Activated CD4-positive, CD25-positive, alpha-beta regulatory T cell (primary cell): ENCODE results near the gene ATP6V1B1.
A peak's percentile ranks its signal among the peaks of the same experiment; 100 is the strongest.
"Not testable (repeated sequence)": the region's sequence is repeated elsewhere in the genome, so short reads cannot be mapped to it uniquely, and the experiment has no call there.

ENCODE experiments used
- DNase-seq, 4 experiments: peaks; one replicate each; lab custom pipeline; 2025; lab: John Stamatoyannopoulos, UW

Gene ATP6V1B1

DNA sequence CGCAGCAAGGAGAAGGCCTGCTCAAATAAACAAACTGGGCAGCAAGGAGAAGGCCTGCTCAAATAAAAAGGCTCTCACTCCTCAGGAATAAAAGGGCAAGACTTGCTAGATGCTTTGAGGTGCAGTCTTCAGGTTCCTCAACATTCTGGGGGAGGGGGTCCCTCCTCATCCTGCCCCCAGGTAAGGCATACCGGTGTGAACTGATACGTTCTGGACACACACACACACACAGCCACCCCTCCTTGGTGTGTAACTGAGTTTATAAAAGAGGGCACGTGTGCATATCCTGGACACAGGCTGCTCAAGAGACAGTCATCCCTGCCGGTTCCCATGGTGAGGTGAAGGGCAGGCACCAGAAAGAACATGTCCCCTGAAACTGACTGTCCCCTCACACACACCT lies 54.5 kb downstream of the ATP6V1B1 start:
- DNase-seq: no peak

DNA sequence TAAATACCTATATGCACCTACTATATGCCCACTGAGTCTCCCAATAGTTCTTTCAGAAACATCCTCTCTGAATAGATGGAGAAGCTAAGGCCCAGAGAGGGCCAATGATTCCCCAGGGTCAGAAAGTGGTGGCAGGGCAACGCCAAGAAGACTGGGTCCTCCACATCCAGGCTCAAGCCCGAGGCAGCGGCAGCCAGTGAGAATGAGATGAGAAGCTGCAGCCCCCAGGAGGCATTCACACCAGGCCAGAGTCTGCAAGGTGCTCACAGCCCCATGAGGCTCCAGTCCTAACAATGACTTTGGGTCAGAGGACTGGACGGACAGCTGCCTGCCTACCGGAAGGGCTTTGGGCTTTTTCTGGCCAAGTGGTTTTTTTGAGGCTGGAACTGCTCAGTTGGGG lies 55.4 kb downstream of the ATP6V1B1 start:
- DNase-seq: no peak

DNA sequence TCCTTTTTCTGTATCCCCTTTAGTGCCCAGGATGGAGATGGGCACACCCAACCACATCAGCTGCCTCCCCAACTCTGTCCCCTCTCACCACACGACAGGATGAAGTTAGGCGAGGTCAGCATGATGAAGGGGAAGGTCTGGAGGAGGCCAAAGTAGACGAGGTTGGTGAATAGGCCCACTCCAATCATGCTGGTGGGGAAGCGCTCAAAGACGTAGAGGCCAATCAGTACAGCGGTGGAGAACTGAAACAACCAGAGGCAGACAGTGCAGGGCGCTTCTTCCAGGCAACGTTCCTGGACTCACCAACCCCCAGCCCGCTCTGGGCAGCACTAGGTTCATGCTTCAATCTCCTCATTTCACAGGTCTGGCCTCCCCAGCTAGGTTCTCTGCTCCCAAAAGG lies 56.0 kb downstream of the ATP6V1B1 start:
- DNase-seq: no peak

DNA sequence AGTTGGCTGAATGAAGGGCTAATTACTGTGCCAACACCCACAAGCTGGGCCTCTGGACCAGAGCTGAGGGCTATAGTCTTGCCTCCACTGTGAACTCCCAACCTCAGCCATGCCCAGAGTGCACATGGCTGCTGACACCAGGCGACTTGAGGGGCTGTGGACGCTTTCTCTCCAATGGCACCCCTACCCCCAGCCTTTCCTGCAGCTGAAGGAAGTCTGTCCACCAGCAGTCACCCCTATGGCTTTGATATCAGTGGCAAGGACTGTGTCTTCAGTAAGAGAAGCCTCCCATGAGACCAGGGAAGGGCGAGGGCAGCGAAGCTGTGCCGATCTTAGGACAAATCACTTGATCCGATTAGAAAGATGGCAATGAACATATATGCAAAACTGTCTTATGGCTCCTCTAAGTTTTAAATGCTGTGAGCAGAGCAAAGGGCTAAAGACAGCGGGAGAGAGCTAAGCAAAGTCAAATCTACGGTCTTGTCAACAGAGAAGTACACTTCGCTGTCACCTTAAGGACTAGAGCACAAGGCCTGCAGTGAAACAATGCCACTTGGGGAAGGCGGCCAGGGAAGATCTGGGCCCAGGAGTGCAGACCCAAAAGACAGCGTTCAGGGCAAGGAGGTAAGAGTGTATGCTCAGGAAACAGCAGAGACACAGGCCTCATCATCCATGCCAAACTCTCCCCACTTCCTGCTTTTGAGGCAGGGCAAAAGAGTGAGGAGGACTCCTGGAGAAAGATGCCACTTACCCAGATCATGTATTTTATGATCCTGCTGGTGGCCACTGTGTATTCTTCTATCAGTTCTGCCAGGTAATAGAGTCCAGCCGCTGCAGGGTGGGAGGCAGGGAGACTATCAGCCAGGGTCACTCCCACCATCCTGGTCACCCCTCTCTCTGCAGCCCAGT lies 57.5 kb downstream of the ATP6V1B1 start:
- no peak for DNase-seq

- no peak for DNase-seq
Observed at GRCh38 chr2:70994009-70994698, 58.5 kb downstream of the ATP6V1B1 start.

DNA sequence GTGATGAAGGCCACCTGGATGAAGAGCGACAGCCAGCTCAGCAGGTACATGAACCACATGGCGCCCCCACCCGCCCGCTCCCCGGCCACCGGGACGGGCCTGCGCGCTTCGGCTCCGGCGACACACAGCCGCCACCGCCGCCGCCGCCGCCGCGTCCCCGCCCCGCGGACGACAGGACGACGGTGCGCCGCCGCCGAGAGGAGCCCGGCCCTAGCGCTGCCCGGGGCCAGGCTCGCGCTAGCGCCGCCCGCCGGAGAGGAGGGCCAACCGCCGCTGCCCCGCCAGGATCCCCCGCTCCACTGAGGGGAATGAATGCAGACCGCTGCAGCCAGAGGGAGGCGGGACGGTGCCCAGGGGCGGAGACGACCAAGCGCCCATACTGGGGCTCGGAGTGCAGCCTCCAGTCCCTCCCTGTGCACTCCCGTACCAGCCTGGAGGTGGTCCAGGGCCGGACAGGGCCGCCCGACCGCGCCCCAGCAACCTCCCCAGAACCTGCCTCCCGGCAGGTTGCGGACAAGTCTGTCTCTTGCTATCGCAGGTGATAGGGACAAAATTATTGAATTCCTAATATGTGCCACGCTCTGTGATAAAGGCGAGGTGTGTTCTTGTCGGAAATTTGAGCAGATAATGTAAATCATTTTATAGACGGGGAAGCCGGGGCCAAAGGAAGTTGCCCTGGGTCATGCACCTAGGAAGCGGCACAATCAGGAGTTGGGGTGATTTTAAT lies 59.2 kb downstream of the ATP6V1B1 start, which contains the start of gene TEX261:
TSS of gene TEX261 (minus strand) at position 175 of the 727 bp plus-strand sequence. CDS start at position 59, 116 bp downstream.
- DNase-seq: peak; percentile 81 to 86 (median 84)

DNA sequence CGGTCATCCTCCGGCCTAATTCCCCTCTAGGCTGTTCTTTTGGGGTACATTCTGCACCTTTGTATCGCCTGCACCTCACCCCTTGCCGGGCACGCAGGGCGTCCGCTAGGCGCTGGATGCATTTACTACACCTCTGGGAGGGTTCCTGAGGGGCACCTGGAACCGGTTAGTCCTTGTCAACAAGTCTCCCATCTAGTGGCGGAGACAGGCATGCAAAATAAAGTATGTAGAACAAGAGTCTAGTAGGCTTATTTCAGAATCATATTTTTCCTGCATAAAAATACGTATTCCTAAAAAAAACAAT lies 59.7 kb downstream of the ATP6V1B1 start:
- no peak for DNase-seq

DNA sequence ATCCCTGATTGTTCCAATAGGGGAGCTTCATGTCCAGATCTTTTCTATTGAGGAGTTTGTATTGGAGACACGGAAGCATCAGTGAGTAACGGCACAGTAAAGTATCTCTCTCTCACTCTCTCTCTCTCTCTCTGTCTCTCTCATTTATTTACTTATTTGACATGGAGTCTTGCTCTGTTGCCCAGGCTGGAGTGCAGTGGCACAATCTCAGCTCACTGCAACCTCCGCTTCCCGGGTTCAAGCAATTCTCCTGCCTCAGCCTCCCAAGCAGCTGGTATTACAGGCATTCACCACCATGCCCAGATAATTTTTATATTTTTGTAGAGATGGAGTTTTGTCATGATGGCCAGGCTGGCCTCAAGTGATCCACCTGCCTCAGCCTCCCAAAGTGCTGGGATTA lies 63.2 kb downstream of the ATP6V1B1 start:
- DNase-seq: not testable (repeated sequence)

- DNase-seq: no peak
Observed at GRCh38 chr2:70999362-70999761, 63.7 kb downstream of the ATP6V1B1 start.

- DNase-seq: not testable (repeated sequence)
Observed at GRCh38 chr2:70999931-71000330, 64.2 kb downstream of the ATP6V1B1 start.

GRCh38 chr2:71000780-71001591 lies 65.3 kb downstream of the ATP6V1B1 start:
- DNase-seq: peak; percentile 51 to 74 (median 66)

DNA sequence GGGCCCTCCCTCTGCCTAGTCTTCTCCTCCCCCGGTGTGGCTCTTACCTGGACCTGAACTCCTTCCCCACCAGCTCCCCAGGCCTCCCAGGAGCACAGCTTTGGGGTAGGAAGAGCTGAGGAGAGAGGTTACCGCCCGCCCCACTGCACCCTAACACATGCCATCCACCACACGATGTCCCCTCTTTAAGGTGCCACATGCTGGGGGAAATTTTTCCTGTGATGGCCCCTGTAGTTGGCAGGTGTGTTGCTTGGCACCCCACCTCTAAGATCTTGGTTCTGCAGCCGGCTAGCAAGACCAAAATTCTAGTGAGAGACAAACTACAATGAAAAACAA lies 65.9 kb downstream of the ATP6V1B1 start:
- DNase-seq: no peak

GRCh38 chr2:71001981-71002570 lies 66.4 kb downstream of the ATP6V1B1 start:
- DNase-seq: no peak

- DNase-seq: no peak
Observed at GRCh38 chr2:71003396-71003795, 67.7 kb downstream of the ATP6V1B1 start.

- no peak for DNase-seq
Observed at GRCh38 chr2:71003966-71004755, 68.5 kb downstream of the ATP6V1B1 start.

GRCh38 chr2:71004857-71005256 lies 69.2 kb downstream of the ATP6V1B1 start:
- DNase-seq: no peak

GRCh38 chr2:71005271-71006202 lies 69.8 kb downstream of the ATP6V1B1 start:
- no peak for DNase-seq

- no peak for DNase-seq
Observed at GRCh38 chr2:71006323-71006722, 70.6 kb downstream of the ATP6V1B1 start.

DNA sequence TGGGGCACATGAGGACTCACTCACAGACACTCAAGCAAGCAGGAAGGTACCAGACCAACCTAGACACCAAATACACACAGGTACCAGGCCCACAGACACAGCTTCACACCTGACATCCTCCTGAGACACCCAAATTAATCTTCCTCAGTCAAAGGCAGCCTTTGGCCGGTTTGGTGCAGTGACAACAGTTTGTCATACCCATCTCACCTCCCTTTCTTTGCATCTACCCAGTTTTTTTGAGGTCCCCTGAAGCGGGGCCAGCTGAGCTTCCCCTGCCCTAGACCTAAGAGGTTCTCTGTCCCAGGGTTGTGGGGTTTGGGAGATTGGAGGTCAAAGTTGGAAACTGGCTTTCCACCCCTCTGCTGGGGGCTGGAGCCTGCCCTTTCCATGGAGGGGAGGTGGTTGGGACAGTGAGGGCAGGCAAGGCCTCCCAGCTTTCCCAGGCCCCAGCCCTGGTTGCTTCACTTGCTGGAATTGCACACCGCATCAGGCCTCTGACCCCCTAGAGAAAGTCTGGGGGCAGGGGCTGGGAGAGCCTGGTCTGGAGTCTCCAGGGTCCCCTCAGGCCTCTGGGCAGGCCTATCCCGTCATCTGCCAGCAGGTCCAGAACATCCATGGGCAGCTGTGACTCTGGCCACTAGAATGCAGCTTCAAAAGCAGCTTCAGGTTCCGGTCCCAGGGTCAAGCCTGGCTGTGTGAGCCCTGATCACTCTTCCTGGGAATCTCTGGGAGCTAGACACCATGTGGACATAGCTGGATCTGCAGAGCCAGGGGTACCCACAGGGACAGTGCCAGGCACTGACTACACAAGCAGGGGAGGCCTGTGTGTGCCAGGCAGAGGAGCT lies 71.5 kb downstream of the ATP6V1B1 start:
- DNase-seq: no peak
